ENCODE results near the gene RGL3.
"Not testable (repeated sequence)": the region's sequence is repeated elsewhere in the genome, so short reads cannot be mapped to it uniquely, and the experiment has no call there.

Gene RGL3

GRCh38 chr19:11448923-11449554, 29.9 kb upstream of the RGL3 start:
- DNase-seq (ENCODE audit: low read depth), result no peak

- DNase-seq (ENCODE audit: low read depth), result no peak
Measured at GRCh38 chr19:11448410-11448809, 29.3 kb upstream of the RGL3 start.

GRCh38 chr19:11447347-11448262, 28.5 kb upstream of the RGL3 start:
- no peak for DNase-seq (ENCODE audit: low read depth)

DNA sequence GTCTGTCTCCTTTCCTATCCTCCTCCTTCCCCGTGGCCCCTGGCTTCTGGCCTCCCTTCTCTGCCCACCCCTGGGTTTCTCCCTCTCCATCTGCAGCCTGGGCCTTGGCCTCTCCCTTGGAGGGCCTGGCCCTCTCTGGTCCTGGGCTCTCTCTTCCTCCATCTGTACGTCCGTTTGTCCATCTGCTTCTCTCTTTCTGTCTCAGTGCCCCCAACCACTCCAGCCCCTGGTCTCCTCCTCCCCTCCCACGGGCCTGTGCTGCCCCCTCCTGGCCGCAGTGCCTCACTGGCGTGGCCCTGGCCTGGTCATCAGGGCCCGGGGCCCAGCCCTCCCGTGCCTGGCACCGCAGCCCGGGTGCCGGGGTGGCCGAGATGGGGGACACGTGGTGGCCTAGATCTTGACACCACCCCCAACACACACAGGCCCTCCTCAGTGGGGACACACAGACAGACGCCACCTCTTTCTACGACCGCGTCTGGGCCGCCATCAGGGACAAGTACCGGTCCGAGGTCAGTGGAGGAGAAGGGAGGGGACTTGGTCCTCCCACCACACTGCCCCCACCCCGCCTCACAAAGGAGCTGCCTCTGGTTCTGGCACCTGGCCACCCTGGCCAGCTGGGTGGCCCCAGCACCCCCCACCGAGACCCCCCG, 27.7 kb upstream of the RGL3 start:
- no peak for DNase-seq (ENCODE audit: low read depth)

- DNase-seq (ENCODE audit: low read depth), result no peak
Measured at GRCh38 chr19:11446271-11446651, 27.1 kb upstream of the RGL3 start.

- no peak for DNase-seq (ENCODE audit: low read depth)
Measured at GRCh38 chr19:11445141-11445540, 26.0 kb upstream of the RGL3 start.

GRCh38 chr19:11444059-11444458, 24.9 kb upstream of the RGL3 start:
- no peak for DNase-seq (ENCODE audit: low read depth)

DNA sequence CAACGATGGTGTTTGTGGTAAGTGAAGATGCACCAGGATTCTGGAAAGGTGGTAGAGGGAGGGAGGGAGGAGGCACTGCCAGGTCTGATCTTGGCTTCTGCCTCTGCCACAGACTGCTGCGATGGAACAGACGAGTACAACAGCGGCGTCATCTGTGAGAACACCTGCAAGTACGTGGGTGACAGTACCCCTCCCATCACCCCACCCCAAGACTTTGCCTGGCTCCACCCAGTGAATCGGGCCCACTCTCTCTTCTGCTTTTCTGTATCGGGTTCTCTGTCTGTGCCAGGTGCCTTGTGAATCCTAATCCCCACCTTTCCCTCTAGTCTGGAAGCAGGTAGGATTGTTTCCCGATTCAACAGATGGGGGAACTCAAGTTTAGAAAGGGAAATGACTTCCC, 18.8 kb upstream of the RGL3 start:
- DNase-seq (ENCODE audit: low read depth), result no peak

DNA sequence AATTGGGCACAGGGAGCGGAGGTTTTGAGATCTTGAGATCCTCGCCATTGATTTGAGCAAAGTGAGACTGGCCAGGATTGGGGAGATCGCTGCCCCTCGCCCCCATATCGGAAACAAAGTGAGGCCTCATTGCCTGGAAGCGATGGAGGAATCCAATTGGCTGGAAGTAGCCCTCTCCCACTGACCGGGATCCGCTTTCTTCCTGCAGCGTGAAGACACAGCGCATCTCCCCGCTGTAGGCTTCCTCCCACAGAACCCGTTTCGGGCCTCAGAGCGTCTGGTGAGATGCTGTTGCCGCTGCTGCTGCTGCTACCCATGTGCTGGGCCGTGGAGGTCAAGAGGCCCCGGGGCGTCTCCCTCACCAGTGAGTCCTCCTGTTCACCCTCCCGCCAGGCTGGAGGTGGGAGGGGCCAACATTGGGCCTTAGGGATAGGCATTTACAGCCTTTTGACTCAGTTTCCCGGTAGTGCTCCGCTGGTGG, 16.8 kb upstream of the RGL3 start:
- no peak for DNase-seq (ENCODE audit: low read depth)

- peak; percentile 99 for DNase-seq (ENCODE audit: low read depth)
Measured at GRCh38 chr19:11435057-11435832, 16.1 kb upstream of the RGL3 start, which contains the start of the genes ODAD3 and PRKCSH. TSS of gene ODAD3 (minus strand) at chr19:11435121. CDS start at chr19:11435016, 105 bp downstream. TSS of gene PRKCSH (plus strand) at chr19:11435635. CDS start at chr19:11436118, 483 bp downstream.

GRCh38 chr19:11434703-11435056, 15.6 kb upstream of the RGL3 start:
- DNase-seq (ENCODE audit: low read depth), result no peak

DNA sequence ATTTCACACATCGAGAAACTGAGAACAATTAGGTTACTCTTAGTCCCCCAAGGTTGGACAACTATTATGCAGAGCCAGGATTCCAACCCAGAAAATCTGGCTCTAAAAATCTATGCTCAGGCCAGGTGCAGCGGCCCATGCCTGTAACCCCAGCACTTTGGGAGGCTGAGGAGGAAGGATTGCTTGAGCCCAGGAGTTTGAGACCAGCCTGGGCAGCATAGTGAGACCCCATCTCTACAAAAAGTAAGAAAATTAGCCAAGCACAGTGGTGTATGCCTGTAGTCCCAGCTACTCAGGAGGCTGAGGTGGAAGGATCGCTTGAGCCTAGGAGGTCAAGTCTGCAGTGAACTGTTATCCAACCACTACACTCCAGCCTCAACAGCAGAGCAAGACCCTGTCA, 14.4 kb upstream of the RGL3 start:
- DNase-seq (ENCODE audit: low read depth), result not testable (repeated sequence)

DNA sequence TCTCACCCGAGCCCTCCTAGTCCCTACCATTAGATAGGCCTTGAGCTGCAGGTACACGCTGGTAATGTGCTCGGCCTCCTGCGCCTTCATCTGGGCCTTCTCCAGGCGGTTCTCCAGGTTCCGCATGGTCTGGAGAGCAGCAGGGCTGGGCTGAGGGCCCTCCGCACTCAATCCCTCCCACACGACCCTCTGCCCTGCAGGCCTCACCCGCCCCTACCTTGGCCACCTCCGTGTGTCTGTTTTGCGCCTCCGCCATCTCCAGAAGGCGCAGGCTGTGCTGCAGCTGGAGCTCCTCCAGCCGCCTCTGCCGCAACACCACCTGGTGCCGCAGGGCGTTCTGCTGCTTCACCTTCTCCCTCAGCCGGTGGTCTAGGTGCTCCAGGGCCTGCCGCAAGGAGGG, 7.5 kb upstream of the RGL3 start:
- DNase-seq (ENCODE audit: low read depth), result no peak

GRCh38 chr19:11425719-11426457, 6.8 kb upstream of the RGL3 start:
- DNase-seq (ENCODE audit: low read depth), result no peak

- DNase-seq (ENCODE audit: low read depth), result no peak
Measured at GRCh38 chr19:11423791-11424181, 4.7 kb upstream of the RGL3 start.

GRCh38 chr19:11423164-11423790, 4.2 kb upstream of the RGL3 start:
- DNase-seq (ENCODE audit: low read depth), result no peak

- DNase-seq (ENCODE audit: low read depth), result no peak
Measured at GRCh38 chr19:11422163-11423065, 3.3 kb upstream of the RGL3 start.

GRCh38 chr19:11421371-11422098, 2.4 kb upstream of the RGL3 start:
- DNase-seq (ENCODE audit: low read depth), result no peak
